ENCODE measurements around the gene BRD2.

The BRD2 gene

DNA sequence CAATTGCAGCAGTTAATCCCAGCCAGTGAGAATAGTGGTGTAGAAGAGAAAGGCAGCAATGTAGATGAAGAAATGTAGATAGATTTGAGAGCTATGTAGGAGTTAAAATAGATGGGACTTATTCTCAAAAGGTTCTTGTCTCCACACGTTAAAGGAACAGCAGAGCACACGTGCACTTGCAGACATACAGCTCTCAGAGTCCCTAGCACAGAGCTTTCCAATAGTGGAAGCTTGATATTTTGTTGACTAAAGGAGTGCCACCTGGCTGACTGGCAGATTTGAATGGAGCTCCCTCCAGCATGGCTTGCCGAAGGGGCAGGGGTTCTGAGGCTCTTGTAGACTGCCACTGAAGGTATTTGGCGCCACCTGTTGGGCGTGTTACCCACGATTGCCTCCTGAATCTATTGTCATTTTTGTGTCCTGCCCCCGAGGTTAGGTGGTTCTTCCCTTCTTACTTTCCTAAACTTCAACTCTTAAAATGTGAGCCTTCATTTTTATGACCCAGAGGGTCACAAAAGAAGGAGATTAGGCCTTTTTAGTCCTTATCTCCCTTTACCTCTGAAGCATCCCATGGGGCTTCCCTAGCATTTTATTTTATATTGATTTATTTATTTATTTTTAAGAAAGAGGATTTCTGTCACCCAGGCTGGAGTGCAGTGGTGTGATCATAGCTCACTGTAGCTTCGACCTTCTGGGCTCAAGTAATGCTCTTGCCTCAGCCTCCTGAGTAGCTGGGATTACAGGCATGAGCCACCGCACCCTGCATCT lies 16.4 kb downstream of the BRD2 start:
- DNase-seq: peak in 52 of 58 donors; percentile 19 to 94 (median 66)

- DNase-seq: no peak
Observed at GRCh38 chr6:32989368-32989767, 21.0 kb downstream of the BRD2 start.

- DNase-seq: no peak
Observed at GRCh38 chr6:32991972-32992371, 23.6 kb downstream of the BRD2 start.

DNA sequence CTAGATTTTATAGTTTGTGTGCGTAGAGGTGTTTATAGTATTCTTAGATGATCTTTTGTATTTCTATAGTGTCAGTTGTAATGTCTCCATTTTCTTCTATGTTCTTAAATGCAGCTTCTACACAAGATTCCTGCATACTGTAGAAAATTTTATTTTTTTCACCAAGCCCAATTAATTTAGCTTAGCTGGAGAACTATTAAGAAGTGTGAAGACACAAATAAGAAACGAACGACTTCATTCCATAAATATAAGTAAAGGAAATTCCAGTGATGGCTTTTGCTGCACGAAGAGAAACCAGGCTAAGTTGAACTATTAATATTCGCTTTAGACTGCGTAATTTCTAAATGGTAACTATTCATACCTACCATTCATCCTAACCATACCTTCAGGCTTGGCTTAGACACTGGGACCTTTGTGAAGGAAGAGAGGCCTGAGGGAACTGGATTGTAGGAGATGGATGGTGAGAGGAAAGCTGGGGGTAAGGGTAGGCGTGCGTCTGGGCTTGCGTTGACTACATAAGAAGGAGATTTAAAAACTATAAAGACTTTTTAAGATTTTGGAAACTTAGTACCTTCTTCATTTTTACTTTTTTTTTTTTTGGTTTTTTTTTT lies 25.1 kb downstream of the BRD2 start:
- DNase-seq: no peak

DNA sequence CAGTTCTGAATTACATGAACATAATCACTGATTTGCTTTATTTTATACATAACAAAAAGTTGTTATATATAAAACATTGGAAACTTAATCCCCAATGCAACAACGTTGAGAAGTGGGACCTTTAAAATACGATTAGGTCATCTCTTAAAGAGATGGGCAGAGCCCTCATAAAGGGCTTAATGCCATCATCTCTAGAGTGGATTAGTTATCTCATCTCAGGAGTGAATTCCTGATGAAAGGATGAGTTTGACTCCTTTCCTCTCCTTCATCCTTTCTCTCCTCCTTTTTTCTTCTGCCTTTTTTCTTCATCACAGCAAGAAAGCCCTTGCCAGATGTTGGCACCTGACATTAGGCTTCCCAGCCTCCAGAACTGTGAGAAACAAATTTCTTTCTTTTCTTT lies 27.1 kb downstream of the BRD2 start:
- no peak for DNase-seq

DNA sequence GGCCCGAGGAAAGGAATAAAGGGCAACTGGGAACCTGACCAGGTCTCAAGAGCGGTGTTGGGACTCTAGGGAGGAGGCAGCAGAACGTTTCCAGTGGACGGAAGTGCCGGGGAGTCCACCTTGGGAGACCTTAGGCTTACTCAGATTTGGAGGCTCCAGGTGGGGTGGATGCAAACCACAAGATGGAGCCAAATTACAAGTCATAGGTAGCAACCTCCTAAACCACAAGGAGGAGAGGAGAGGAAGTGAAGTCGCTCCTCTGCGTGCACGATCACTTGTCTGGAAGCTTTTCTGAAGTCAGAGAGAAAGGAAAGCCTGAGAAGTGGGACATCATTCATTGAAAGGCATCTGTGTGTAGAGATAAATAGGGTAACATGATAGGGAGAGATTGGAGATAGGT lies 31.7 kb downstream of the BRD2 start:
- DNase-seq: no peak

DNA sequence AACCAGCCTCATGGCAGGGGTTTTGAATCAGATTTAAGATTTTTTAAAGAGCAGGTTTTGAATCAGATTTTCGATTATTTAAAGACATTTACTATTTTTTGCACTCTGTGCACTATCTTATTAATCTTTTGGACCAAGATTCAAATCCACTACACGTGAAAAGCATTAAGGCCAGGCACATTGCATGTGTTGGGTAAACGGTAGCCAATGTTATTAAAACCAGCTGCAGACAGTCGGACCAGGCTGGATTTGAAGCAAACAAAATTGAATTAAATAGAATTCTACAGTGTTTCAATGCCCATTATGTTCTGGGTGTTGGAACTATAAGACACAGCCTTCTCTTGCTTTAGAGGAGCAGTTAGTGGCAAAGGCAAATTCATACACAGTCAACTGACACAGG lies 33.3 kb downstream of the BRD2 start:
- no peak for DNase-seq

DNA sequence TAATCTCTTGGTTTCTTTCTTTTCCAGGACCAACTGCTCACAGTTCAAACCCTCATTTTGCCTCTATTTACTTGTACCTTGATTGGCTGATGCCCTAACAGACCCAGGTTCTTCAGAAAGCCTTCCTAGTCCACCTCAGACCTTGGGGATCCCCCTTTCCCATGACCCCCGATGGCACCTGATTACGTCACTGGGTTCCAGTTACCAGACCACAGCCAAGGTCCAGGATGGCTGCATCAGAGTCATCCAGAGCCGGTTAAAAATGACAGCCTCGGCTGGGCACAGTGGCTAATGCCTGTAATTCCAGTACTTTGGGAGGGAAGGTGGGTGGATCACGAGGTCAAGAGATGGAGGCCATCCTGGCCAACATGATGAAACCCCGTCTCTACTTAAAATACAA lies 36.5 kb downstream of the BRD2 start:
- DNase-seq: no peak

- DNase-seq: no peak
Observed at GRCh38 chr6:33007831-33008400, 39.5 kb downstream of the BRD2 start.

DNA sequence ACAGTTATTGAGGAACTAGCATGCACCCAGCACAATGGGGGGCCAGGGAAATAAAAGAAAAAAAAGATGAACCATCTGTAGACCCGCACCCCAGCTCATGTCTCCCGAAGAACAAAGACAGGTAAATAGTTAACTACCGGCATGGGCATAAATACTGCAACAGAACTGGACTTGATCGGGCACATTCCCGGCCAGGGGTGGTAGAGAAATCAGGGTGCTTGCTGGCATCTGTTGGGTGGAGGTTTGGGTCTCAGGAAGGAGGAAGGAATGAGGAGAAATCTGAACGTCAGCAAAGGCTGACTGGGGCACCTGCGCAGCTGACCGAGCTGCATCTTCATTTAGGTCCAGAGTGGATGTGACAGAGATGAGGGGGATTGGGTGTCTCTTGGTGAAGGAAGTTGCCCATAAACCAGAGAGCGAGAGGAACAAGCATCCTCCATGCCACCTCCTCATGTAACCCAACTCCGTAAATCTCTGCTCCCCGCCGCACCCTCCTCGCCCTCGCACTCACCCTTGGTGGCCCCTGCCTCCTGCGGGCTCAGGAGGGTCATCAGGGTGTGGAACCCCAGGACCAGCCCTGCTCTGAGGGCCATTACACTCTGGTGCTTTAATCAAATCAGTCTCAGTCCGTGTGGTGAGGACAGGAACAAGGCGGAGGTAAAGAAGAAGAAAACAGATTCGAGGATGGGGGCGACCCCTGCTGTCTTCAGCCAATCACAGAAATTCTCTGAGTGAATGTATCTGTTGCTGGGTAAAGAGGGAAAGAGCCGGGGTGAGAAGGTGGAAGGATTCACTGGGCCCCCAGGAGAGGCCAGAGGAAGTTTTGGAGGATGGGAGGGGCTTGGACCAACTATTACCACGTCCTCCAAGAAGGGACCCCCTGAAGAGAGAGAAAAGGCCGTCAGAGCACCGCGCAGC lies 40.8 kb downstream of the BRD2 start, which contains the start of gene HLA-DOA:
TSS of gene HLA-DOA (minus strand) at position 648 of the 918 bp plus-strand sequence.
- DNase-seq: peak in 8 of 58 donors; percentile 2 to 32 (median 12)

DNA sequence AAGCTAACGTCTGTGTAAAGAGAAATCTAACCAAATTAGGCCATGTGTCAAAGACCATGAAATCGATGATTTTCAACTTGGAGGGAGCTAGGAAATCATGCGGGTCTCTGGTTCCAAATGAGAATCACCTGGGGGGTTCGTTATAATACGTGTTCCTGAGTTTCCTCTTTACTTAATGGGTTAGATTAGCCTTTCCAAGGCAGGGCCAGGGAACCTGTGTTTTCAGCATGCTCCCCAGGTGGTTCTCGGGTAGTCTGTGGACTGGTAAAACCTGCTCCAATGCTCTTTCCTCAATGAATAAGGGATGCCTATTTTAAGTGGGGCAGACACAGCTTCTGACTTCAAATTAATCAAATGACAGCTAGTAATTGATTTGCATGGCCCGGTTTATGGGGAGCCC lies 42.0 kb downstream of the BRD2 start:
- DNase-seq: no peak

DNA sequence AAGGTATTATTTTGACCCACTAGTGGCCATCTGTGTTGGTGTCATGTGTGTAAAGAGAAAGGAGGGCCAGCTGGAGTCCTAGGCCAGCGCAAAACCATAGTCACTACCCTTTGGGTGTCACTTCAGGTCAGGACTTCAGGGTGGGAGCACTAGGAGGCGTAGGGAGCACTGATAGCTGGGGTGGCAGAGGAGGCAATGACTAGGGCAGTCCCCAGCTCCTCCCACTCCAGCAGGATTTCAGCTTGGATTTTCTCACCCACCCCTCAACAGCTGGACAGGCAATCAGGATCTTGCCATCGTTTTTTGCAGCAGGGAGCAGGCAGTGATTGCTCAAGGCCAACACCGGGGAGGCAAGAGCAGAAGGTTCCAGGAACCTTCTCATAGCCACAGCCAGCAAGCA lies 45.2 kb downstream of the BRD2 start:
- DNase-seq: no peak

DNA sequence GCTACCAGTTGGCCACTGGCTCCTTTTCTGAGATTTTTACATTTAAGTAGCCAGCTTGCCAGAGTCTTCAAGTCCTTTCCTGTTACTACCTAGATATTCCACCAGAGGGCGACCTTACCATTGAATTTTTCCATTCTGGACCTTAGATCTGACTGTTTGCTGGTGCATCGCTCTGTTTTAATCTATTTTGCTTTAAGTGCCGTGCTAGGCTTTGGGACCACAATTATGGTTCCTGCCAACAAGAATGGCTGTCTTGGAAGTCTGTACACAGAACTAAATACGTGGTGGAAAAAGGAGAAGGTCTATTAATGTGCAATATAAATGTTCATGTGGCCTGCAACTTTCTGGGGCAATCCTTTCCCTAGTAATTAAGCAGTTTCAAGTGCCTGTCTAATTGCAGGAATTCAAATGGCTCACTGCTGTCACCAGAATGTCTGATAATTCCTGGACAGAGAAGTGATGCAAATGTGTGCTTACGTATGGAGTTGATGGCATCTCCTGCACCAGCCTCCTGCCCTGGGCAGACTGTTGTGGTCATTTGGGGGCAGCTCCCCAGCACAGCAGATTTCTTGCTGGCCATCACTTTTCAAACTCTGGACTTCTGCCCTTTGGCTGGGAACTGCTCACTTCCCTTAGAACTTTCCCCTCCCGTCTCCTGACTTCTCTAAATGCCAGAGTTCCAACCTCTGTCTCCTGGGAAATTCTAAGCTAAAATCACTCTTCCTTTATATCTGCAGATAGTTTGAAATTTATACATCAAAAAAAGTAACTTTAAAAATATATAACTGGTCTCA lies 46.6 kb downstream of the BRD2 start:
- DNase-seq: peak in 21 of 58 donors; percentile 5 to 81 (median 24)

- no peak for DNase-seq
Observed at GRCh38 chr6:33015798-33016197, 47.4 kb downstream of the BRD2 start.

- DNase-seq: no peak
Observed at GRCh38 chr6:33017018-33017417, 48.6 kb downstream of the BRD2 start.

DNA sequence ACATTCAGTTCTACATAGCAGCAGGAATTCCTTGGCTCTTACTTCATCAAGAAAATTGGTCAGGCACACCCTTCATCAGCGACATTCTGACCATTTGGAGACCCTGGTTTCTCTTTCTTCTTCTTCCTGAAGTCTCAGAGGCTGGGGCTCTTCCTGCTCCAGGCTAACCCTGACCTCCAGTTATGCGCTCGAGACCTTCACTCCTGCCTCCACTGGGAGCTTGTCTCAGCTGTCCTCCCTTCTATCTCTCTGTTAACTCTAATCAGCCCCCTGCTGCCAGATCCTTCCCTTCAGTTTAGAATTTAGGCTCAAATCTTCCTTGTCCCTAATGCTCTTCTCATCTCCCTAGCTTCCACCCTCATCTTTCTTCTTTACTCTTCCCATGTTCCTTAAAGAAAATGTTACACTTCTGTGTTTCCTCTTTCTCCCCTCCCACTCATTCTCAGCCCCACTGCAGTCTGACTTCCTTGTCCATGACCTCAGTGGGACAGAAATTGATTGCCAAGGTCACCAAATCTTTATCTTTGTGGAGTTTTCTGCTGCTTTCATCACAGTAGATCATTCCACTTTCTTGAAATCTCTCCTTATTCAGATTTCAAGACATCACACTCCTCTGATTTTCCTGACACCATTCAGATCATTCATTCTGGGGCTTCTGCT lies 49.4 kb downstream of the BRD2 start:
- DNase-seq: no peak

- DNase-seq: no peak
Observed at GRCh38 chr6:33018418-33018817, 50.0 kb downstream of the BRD2 start.

DNA sequence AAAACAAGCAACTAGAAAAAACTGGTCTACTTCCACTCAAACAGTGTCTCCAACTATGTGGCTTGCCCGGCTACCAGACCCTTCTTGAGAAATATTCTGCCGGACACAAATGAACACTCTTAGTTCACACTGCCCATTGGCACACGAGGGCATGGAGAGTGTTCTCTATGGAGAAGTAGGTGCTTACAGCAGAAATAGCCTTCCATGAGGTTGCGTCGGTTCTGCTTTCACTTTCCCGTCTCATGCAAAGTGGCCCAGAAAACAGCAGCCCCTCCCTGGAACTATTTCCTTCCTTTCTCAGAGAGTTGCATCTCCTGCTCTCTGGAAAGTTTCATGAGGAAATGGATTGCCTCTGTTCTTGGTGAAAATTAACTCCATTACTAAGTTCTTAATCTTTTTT lies 50.5 kb downstream of the BRD2 start:
- DNase-seq: peak in 25 of 58 donors; percentile 16 to 69 (median 34)

DNA sequence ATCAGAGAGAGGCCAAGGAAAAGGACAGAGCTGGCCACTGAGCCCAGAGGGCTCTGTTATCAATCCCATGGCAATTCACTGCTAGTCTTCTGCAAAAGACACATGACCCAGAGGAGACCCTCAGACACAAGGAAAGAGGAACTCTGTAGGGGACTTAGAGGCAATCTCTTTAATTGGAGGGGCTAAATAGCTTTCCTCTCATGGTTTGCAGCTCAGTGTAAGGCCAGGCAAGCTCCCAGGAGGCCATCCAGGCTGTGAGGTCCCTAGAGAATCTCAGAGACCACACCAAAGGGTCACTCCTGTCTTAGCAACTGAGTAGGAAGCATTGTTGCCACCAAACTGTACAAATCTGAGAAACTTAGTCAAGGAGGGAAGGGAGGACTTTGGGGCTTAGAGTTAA lies 51.0 kb downstream of the BRD2 start:
- DNase-seq: no peak

DNA sequence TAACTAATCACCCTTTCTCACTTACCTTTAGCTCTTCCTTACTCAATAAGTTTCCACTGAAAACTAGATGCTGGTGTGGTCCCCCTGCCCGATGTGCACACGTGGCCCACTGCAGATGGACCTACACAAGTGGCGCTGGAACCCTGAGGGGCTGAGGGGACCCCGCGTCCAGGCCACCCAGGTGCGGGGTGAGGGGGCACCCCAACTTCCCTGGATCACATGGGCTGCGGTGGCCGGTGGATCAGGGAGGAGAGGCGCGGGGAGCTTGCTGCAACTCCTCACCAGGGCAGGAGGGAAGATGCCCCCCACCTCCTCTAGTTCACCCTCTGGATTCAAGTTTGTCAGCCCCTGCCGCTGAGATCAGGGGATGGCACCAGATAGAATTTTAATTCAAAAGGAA lies 53.5 kb downstream of the BRD2 start:
- no peak for DNase-seq
